ENCODE measurements around the gene SPATA9.
"Not testable (repeated sequence)": the region's sequence is repeated elsewhere in the genome, so short reads cannot be mapped to it uniquely, and the experiment has no call there.

The SPATA9 gene

GRCh38 chr5:95709967-95710650, 27.3 kb upstream of the SPATA9 start:
- H3K4me2 ChIP-seq = no peak overlapping the region
- H3K27ac ChIP-seq = no peak overlapping the region
- H3K4me3 ChIP-seq = no peak overlapping the region
- H3K36me3 ChIP-seq = 0 out of 22 replicates have a peak, but pooled peaks cover 0 to 6% (median 0%) of the 10 kb centered on the region in 11 experiments
- peaks cover 0 to 22% (median 4%) of the 10 kb centered on the region in 11 experiments; a peak in 10 of 22 replicates for H3K9me3 ChIP-seq (replicated peaks in 1 of 11)
- H3K27me3 ChIP-seq = no peaks in the 10 kb centered on the region
- H3K4me1 ChIP-seq = peaks cover 0 to 10% (median 0%) of the 10 kb centered on the region in 10 experiments; a peak in 6 of 20 replicates
- no peak overlapping the region for H3K9ac ChIP-seq
- no peak for TF ChIP-seq Cebpa-rat (IDR thresholded peaks at IDR 0.05)
- no peaks in the 10 kb centered on the region for H4K20me1 ChIP-seq

- no peaks in the 10 kb centered on the region for H3K27me3 ChIP-seq
- no peaks in the 10 kb centered on the region for H4K20me1 ChIP-seq
- H3K36me3 ChIP-seq = 0 out of 22 replicates have a peak, but pooled peaks cover 0 to 6% (median 0%) of the 10 kb centered on the region in 11 experiments
- H3K27ac ChIP-seq = no peak overlapping the region
- no peaks in the 10 kb centered on the region for H3K4me1 ChIP-seq
- H3K9me3 ChIP-seq (replicated peaks in 1 of 11) = peaks cover 0 to 22% (median 4%) of the 10 kb centered on the region in 11 experiments; a peak in 10 of 22 replicates
- no peak overlapping the region for H3K4me3 ChIP-seq
- no peak for TF ChIP-seq Cebpa-rat (IDR thresholded peaks at IDR 0.05)
- H3K9ac ChIP-seq = no peak overlapping the region
- H3K4me2 ChIP-seq = no peak overlapping the region
These were observed 26.1 kb upstream of the SPATA9 start for GRCh38 chr5:95708876-95709275.

GRCh38 chr5:95707534-95708188, 24.9 kb upstream of the SPATA9 start:
- H3K4me1 ChIP-seq, H4K20me1 ChIP-seq, H3K9ac ChIP-seq, H3K27ac ChIP-seq, H3K27me3 ChIP-seq, H3K36me3 ChIP-seq, H3K4me3 ChIP-seq, H3K4me2 ChIP-seq: not testable (repeated sequence)
- H3K9me3 ChIP-seq (replicated peaks in 1 of 11) = peaks cover 0 to 14% (median 4%) of the 10 kb centered on the region in 11 experiments; a peak in 8 of 22 replicates

GRCh38 chr5:95707055-95707454, 24.3 kb upstream of the SPATA9 start:
- Histone ChIP-seq H3K36me3 (0 out of 22 replicates have a peak, but pooled peaks cover 0 to 6% (median 0%) of the 10 kb centered on the region in 11 experiments), H3K9ac (no peak overlapping the region), H3K4me1 (no peaks in the 10 kb centered on the region), H3K4me3 (no peak overlapping the region), H3K27me3 (no peaks in the 10 kb centered on the region), H3K4me2 (no peak overlapping the region), H4K20me1 (no peaks in the 10 kb centered on the region), H3K9me3 (replicated peaks in 1 of 11) (peaks cover 0 to 14% (median 4%) of the 10 kb centered on the region in 11 experiments; a peak in 8 of 22 replicates), H3K27ac (no peak overlapping the region)
- TF ChIP-seq Cebpa-rat (IDR thresholded peaks at IDR 0.05) = no peak

GRCh38 chr5:95706196-95706595, 23.4 kb upstream of the SPATA9 start:
- H3K4me3 ChIP-seq; H3K4me2 ChIP-seq; H3K4me1 ChIP-seq; H3K27ac ChIP-seq; H3K27me3 ChIP-seq; H4K20me1 ChIP-seq; H3K36me3 ChIP-seq; H3K9ac ChIP-seq; H3K9me3 ChIP-seq (replicated peaks in 1 of 11): not testable (repeated sequence)

- no peaks in the 10 kb centered on the region for H3K4me1 ChIP-seq
- H3K27me3 ChIP-seq = no peaks in the 10 kb centered on the region
- no peak overlapping the region for H3K4me3 ChIP-seq
- no peak overlapping the region for H3K27ac ChIP-seq
- TF ChIP-seq Cebpa-rat (IDR thresholded peaks at IDR 0.05) = no peak
- no peak overlapping the region for H3K4me2 ChIP-seq
- H4K20me1 ChIP-seq = no peaks in the 10 kb centered on the region
- H3K9ac ChIP-seq = no peak overlapping the region
- peaks cover 0 to 8% (median 0%) of the 10 kb centered on the region in 11 experiments; a peak in 2 of 22 replicates for H3K9me3 ChIP-seq (replicated peaks in 1 of 11)
- no peaks in the 10 kb centered on the region for H3K36me3 ChIP-seq
These were observed 21.4 kb upstream of the SPATA9 start for GRCh38 chr5:95704150-95704549.

GRCh38 chr5:95701074-95701473, 18.3 kb upstream of the SPATA9 start:
- no peak for TF ChIP-seq Cebpa-rat (IDR thresholded peaks at IDR 0.05)
- Histone ChIP-seq H3K4me1 (no peaks in the 10 kb centered on the region), H3K27ac (no peak overlapping the region), H3K27me3 (no peaks in the 10 kb centered on the region), H4K20me1 (no peaks in the 10 kb centered on the region), H3K9me3 (replicated peaks in 1 of 11) (peaks cover 0 to 5% (median 0%) of the 10 kb centered on the region in 11 experiments; a peak in 2 of 22 replicates), H3K9ac (no peak overlapping the region), H3K36me3 (peaks cover 0 to 19% (median 0%) of the 10 kb centered on the region in 11 experiments; a peak in 5 of 22 replicates), H3K4me2 (no peak overlapping the region), H3K4me3 (no peak overlapping the region)

- Histone ChIP-seq H3K9me3 (replicated peaks in 1 of 11) (no peaks in the 10 kb centered on the region), H3K4me3 (no peak overlapping the region), H3K27me3 (no peaks in the 10 kb centered on the region), H3K27ac (no peak overlapping the region), H3K4me1 (no peaks in the 10 kb centered on the region), H3K4me2 (no peak overlapping the region), H3K36me3 (peaks cover 0 to 19% (median 0%) of the 10 kb centered on the region in 11 experiments; a peak in 5 of 22 replicates), H3K9ac (no peak overlapping the region), H4K20me1 (no peaks in the 10 kb centered on the region)
- no peak for TF ChIP-seq Cebpa-rat (IDR thresholded peaks at IDR 0.05)
These were observed 16.5 kb upstream of the SPATA9 start for GRCh38 chr5:95699337-95699736.

- Histone ChIP-seq H3K36me3 (peaks cover 0 to 19% (median 0%) of the 10 kb centered on the region in 11 experiments; a peak in 5 of 22 replicates), H3K4me2 (no peak overlapping the region), H3K9me3 (replicated peaks in 1 of 11) (no peaks in the 10 kb centered on the region), H3K9ac (no peak overlapping the region), H4K20me1 (no peaks in the 10 kb centered on the region), H3K4me3 (no peak overlapping the region), H3K27ac (no peak overlapping the region), H3K4me1 (no peaks in the 10 kb centered on the region), H3K27me3 (no peaks in the 10 kb centered on the region)
- TF ChIP-seq Cebpa-rat (IDR thresholded peaks at IDR 0.05) = no peak
These were observed 15.2 kb upstream of the SPATA9 start for GRCh38 chr5:95697781-95698681.
